Muscle of leg (tissue), 11 donors: ENCODE measurements around the gene SLC23A3. TPM values are rescaled to one million over a fixed set of nuclear protein-coding genes. Genes with fewer than 3 reads are reported as not detected.

ENCODE experiments used
- DNase-seq: peaks from one replicate; pipeline ENCODE4 v3.0.0; 2013
- H3K27ac ChIP-seq: one replicate; pipeline ENCODE4 v1.5.1; 2013; ENCODE audit warnings: mild to moderate bottlenecking, low read length, control low read depth
- H3K27me3 ChIP-seq: one replicate; pipeline ENCODE4 v1.6.1; 2013; ENCODE audit warnings: low read length; ENCODE audit not compliant: control insufficient read depth, insufficient read depth
- H3K36me3 ChIP-seq: one replicate; pipeline ENCODE4 v1.6.1; 2013; ENCODE audit warnings: low read length; ENCODE audit not compliant: control insufficient read depth, insufficient read depth
- H3K4me1 ChIP-seq: one replicate; pipeline ENCODE4 v1.6.1; 2013; ENCODE audit warnings: low read length; ENCODE audit not compliant: control insufficient read depth, insufficient read depth
- H3K4me3 ChIP-seq: one replicate; pipeline ENCODE4 v1.5.1; 2013; ENCODE audit warnings: low read length, control low read depth
- H3K9me3 ChIP-seq: replicated peaks from 2 replicates; pipeline ENCODE4 v1.6.1; 2013; ENCODE audit warnings: low read depth, low read length; ENCODE audit not compliant: control insufficient read depth
- WGBS: methylation state at CpG from one replicate; pipeline ENCODE4 v1.1.5; 2013; ENCODE audit warnings: missing lambda C conversion rate; ENCODE audit not compliant: insufficient coverage; 5-methylcytosine and 5-hydroxymethylcytosine counted together
- polyA plus RNA-seq, 8 donors: library from polyadenylated mRNA; unstranded; fragments of 120-200 nt; gene quantifications; one replicate each; pipeline versions ENCODE4 v1.2.1 to v1.2.3, GENCODE V29; 2013; ENCODE audit warnings: inconsistent platforms in 1 of 8, low replicate concordance in 1 of 8; ENCODE audit not compliant: insufficient read length in 8 of 8, insufficient read depth in 1 of 8
- total RNA-seq: library from RNA; stranded (reverse); fragments of 120-200 nt; gene quantifications from one replicate; pipeline ENCODE4 v1.2.4, GENCODE V29; 2013

The SLC23A3 gene
- total and polyA plus RNA-seq, 9 donors, result 0.59 to 1.7 (median 0.98) TPM

- 100% methylated on average over 2 of the region's 3 CpGs for WGBS
Observed at GRCh38 chr2:219140722-219141121, 29.1 kb downstream of the SLC23A3 start.

GRCh38 chr2:219133976-219134375 lies 35.9 kb downstream of the SLC23A3 start:
- Histone ChIP-seq H3K27me3 (no peaks in the 10 kb centered on the region), H3K4me1 (no peaks in the 10 kb centered on the region), H3K4me3 (no peak overlapping the region), H3K9me3 (no peaks in the 10 kb centered on the region), H3K27ac (no peak overlapping the region), H3K36me3 (no peaks in the 10 kb centered on the region)
- WGBS, result 93% methylated on average over 3 of the region's 4 CpGs
- DNase-seq, result no peak

More at GRCh38 chr2:219140722-219141121, 29.1 kb downstream of the SLC23A3 start:
- Histone ChIP-seq H3K9me3 (no peaks in the 10 kb centered on the region), H3K27ac (no peak overlapping the region), H3K27me3 (no peaks in the 10 kb centered on the region), H3K4me3 (no peak overlapping the region), H3K36me3 (peaks cover 24% of the 10 kb centered on the region), H3K4me1 (no peaks in the 10 kb centered on the region)
- DNase-seq, result no peak

- H3K9me3 ChIP-seq, result no peaks in the 10 kb centered on the region
- DNase-seq, result no peak
- no CpG with 5 or more reads among the region's 4 CpGs for WGBS
- no peak overlapping the region for H3K27ac ChIP-seq
- no peaks in the 10 kb centered on the region for H3K36me3 ChIP-seq
- H3K4me1 ChIP-seq, result no peaks in the 10 kb centered on the region
- no peaks in the 10 kb centered on the region for H3K27me3 ChIP-seq
- H3K4me3 ChIP-seq, result no peak overlapping the region
Observed at GRCh38 chr2:219131744-219132143, 38.1 kb downstream of the SLC23A3 start.

GRCh38 chr2:219131327-219131726 lies 38.5 kb downstream of the SLC23A3 start:
- H3K4me3 ChIP-seq, result no peak overlapping the region

GRCh38 chr2:219129589-219129988 lies 40.2 kb downstream of the SLC23A3 start:
- Histone ChIP-seq H3K4me1 (no peaks in the 10 kb centered on the region), H3K9me3 (no peaks in the 10 kb centered on the region), H3K36me3 (no peaks in the 10 kb centered on the region), H3K4me3 (no peak overlapping the region), H3K27ac (no peak overlapping the region), H3K27me3 (no peaks in the 10 kb centered on the region)
- DNase-seq, result no peak
- 96% methylated on average over 9 of the region's 16 CpGs for WGBS

More at GRCh38 chr2:219131327-219131726, 38.5 kb downstream of the SLC23A3 start:
- 100% methylated on average over 1 of the region's 3 CpGs for WGBS
- no peak for DNase-seq
- H3K27me3 ChIP-seq, result no peaks in the 10 kb centered on the region
- no peaks in the 10 kb centered on the region for H3K36me3 ChIP-seq
- no peaks in the 10 kb centered on the region for H3K4me1 ChIP-seq
- H3K9me3 ChIP-seq, result no peaks in the 10 kb centered on the region
- H3K27ac ChIP-seq, result no peak overlapping the region

GRCh38 chr2:219128396-219128795 lies 41.4 kb downstream of the SLC23A3 start:
- H3K27me3 ChIP-seq, result no peaks in the 10 kb centered on the region
- no peaks in the 10 kb centered on the region for H3K4me1 ChIP-seq
- H3K4me3 ChIP-seq, result no peak overlapping the region
- DNase-seq, result no peak
- 65% methylated on average over 5 of the region's 7 CpGs for WGBS
- no peak overlapping the region for H3K27ac ChIP-seq
- H3K9me3 ChIP-seq, result no peaks in the 10 kb centered on the region
- no peaks in the 10 kb centered on the region for H3K36me3 ChIP-seq

- Histone ChIP-seq H3K9me3 (no peaks in the 10 kb centered on the region), H3K4me1 (no peaks in the 10 kb centered on the region)
- WGBS, result no CpG with 5 or more reads among the region's 2 CpGs
Observed at GRCh38 chr2:219127037-219127635, 42.7 kb downstream of the SLC23A3 start.

GRCh38 chr2:219126555-219126954 lies 43.3 kb downstream of the SLC23A3 start:
- H3K4me1 ChIP-seq, result no peaks in the 10 kb centered on the region
- 92% methylated on average over 2 of the region's 3 CpGs for WGBS
- no peaks in the 10 kb centered on the region for H3K36me3 ChIP-seq
- H3K27ac ChIP-seq, result no peak overlapping the region
- no peak overlapping the region for H3K4me3 ChIP-seq
- H3K27me3 ChIP-seq, result no peaks in the 10 kb centered on the region
- DNase-seq, result no peak
- H3K9me3 ChIP-seq, result no peaks in the 10 kb centered on the region

More at GRCh38 chr2:219127037-219127635, 42.7 kb downstream of the SLC23A3 start:
- Histone ChIP-seq H3K4me3 (no peak overlapping the region), H3K36me3 (no peaks in the 10 kb centered on the region), H3K27me3 (no peaks in the 10 kb centered on the region), H3K27ac (no peak overlapping the region)
- DNase-seq, result peak; percentile 7

GRCh38 chr2:219125886-219126270 lies 44.0 kb downstream of the SLC23A3 start:
- no peaks in the 10 kb centered on the region for H3K36me3 ChIP-seq
- no peaks in the 10 kb centered on the region for H3K4me1 ChIP-seq
- H3K27me3 ChIP-seq, result no peaks in the 10 kb centered on the region
- H3K4me3 ChIP-seq, result no peak overlapping the region
- WGBS, result no CpG with 5 or more reads among the region's 1 CpG
- H3K27ac ChIP-seq, result no peak overlapping the region
- H3K9me3 ChIP-seq, result no peaks in the 10 kb centered on the region
- no peak for DNase-seq

GRCh38 chr2:219125225-219125885 lies 44.5 kb downstream of the SLC23A3 start:
- Histone ChIP-seq H3K9me3 (no peaks in the 10 kb centered on the region), H3K4me3 (no peak overlapping the region), H3K36me3 (no peaks in the 10 kb centered on the region), H3K27ac (no peak overlapping the region), H3K4me1 (no peaks in the 10 kb centered on the region), H3K27me3 (no peaks in the 10 kb centered on the region)
- DNase-seq, result no peak
- WGBS, result 80% methylated on average over 5 of the region's 10 CpGs
